Stimulated activated CD4-positive, alpha-beta T cell treated with anti-CD3 and anti-CD28 coated beads, Interleukin-15, amount 100 ng/mL, for 1 hour (primary cell): Measurements from ENCODE around the gene SNX8.

Experiments
- DNase-seq, 2 donors: peaks; one replicate each; pipeline ENCODE4 v3.0.0-alpha.2; 2020; ENCODE audit warnings: low read depth in 1 of 2, low spot score in 1 of 2

The SNX8 gene

GRCh38 chr7:2247141-2247995, 66.9 kb downstream of the SNX8 start:
- peak in 1 of 2 donors; percentile 11 for DNase-seq

GRCh38 chr7:2245883-2246675, 68.2 kb downstream of the SNX8 start:
- DNase-seq = no peak

GRCh38 chr7:2244404-2244995, 69.7 kb downstream of the SNX8 start:
- no peak for DNase-seq

GRCh38 chr7:2243458-2243857, 70.8 kb downstream of the SNX8 start:
- no peak for DNase-seq

- no peak for DNase-seq
Observed at GRCh38 chr7:2242541-2243429, 71.5 kb downstream of the SNX8 start.

GRCh38 chr7:2241580-2242540, 72.4 kb downstream of the SNX8 start, which contains the start of the genes MRM2 and NUDT1:
TSS of gene MRM2 (minus strand) at chr7:2242205. CDS start at chr7:2242169, 36 bp downstream.
TSS of gene NUDT1 (plus strand) at chr7:2242226. CDS start at chr7:2244575, 2,349 bp downstream.
- DNase-seq = peak; percentile 47 to 62

- DNase-seq = no peak
Observed at GRCh38 chr7:2239242-2239641, 75.0 kb downstream of the SNX8 start.

GRCh38 chr7:2237109-2237602, 77.1 kb downstream of the SNX8 start:
- DNase-seq = no peak

- no peak for DNase-seq
Observed at GRCh38 chr7:2233926-2234325, 80.3 kb downstream of the SNX8 start.

GRCh38 chr7:2232766-2233520, 81.3 kb downstream of the SNX8 start, which contains the start of gene MAD1L1:
TSS of gene MAD1L1 (minus strand) at chr7:2232945. CDS start at chr7:2230133, 2,812 bp downstream.
- DNase-seq = peak; percentile 75 to 76

- no peak for DNase-seq
Observed at GRCh38 chr7:2231992-2232765, 82.1 kb downstream of the SNX8 start.

GRCh38 chr7:2230882-2231281, 83.4 kb downstream of the SNX8 start:
- DNase-seq = no peak

- no peak for DNase-seq
Observed at GRCh38 chr7:2230226-2230625, 84.0 kb downstream of the SNX8 start.

GRCh38 chr7:2229467-2229866, 84.8 kb downstream of the SNX8 start:
- DNase-seq = no peak

- DNase-seq = no peak
Observed at GRCh38 chr7:2228921-2229320, 85.3 kb downstream of the SNX8 start.

GRCh38 chr7:2227699-2228098, 86.5 kb downstream of the SNX8 start:
- no peak for DNase-seq

- no peak for DNase-seq
Observed at GRCh38 chr7:2225830-2226229, 88.4 kb downstream of the SNX8 start.

- no peak for DNase-seq
Observed at GRCh38 chr7:2225336-2225735, 88.9 kb downstream of the SNX8 start.
